NB4 (cell line): ENCODE results near the gene TAF6.
A peak's percentile ranks its signal among the peaks of the same experiment; 100 is the strongest.
"Not testable (repeated sequence)": the region's sequence is repeated elsewhere in the genome, so short reads cannot be mapped to it uniquely, and the experiment has no call there.

ENCODE experiments used
- CTCF ChIP-seq: IDR thresholded peaks from one replicate; pipeline ENCODE4 v1.5.1; 2012; ENCODE audit warnings: low read depth, low read length
- MAX ChIP-seq: IDR thresholded peaks from 2 replicates; pipeline ENCODE4 v1.6.1; 2011; ENCODE audit warnings: low read depth, low read length
- POLR2A ChIP-seq: IDR thresholded peaks from 2 replicates; pipeline ENCODE4 v1.6.1; 2011; ENCODE audit warnings: mild to moderate bottlenecking; ENCODE audit not compliant: insufficient read length; ENCODE audit errors: extremely low read depth

GRCh38 chr7:100146350-100146749 lies 27.2 kb upstream of the TAF6 start:
- peak; percentile 61; the same call in 1 of the 2 replicates for TF ChIP-seq MAX
- not testable (repeated sequence) for TF ChIP-seq CTCF, POLR2A
